Small intestine (tissue), 7 donors: ENCODE results near the gene SP4. TPM values are rescaled to one million over a fixed set of nuclear protein-coding genes. Genes with fewer than 3 reads are reported as not detected.

Experiments used
- DNase-seq, 2 donors: peaks; one replicate each; pipeline versions ENCODE4 v3.0.0 to v3.0.0-alpha.2; 2013
- FAIRE-seq: peaks from 2 replicates; lab custom pipeline; 2012; peaks lifted over from hg19 to GRCh38; lab: Jason Lieb, UNC
- H3K27ac ChIP-seq, 3 donors: one replicate each; pipeline ENCODE4 v1.5.1; 2013; ENCODE audit warnings: low read length in 2 of 3, mild to moderate bottlenecking in 2 of 3, control low read depth in 1 of 3, inconsistent platforms in 1 of 3, low read depth in 1 of 3, moderate library complexity in 1 of 3
- H3K27me3 ChIP-seq, 3 donors: one replicate each; pipeline ENCODE4 v1.6.1; 2013; ENCODE audit warnings: low read length in 3 of 3, inconsistent platforms in 1 of 3; ENCODE audit not compliant: control insufficient read depth in 3 of 3, insufficient read depth in 3 of 3
- H3K36me3 ChIP-seq, 3 donors: one replicate each; pipeline ENCODE4 v1.6.1; 2013; ENCODE audit warnings: low read length in 3 of 3, inconsistent platforms in 1 of 3, low read depth in 1 of 3, mild to moderate bottlenecking in 1 of 3, moderate library complexity in 1 of 3; ENCODE audit not compliant: control insufficient read depth in 3 of 3, insufficient read depth in 2 of 3
- H3K4me1 ChIP-seq, 3 donors: one replicate each; pipeline ENCODE4 v1.6.1; 2013; ENCODE audit warnings: low read length in 2 of 3, inconsistent platforms in 1 of 3, low read depth in 1 of 3, mild to moderate bottlenecking in 1 of 3, moderate library complexity in 1 of 3; ENCODE audit not compliant: control insufficient read depth in 3 of 3, insufficient read depth in 2 of 3
- H3K4me3 ChIP-seq, 3 donors: one replicate each; pipeline ENCODE4 v1.5.1; 2013; ENCODE audit warnings: low read length in 3 of 3, control low read depth in 1 of 3, inconsistent platforms in 1 of 3, low read depth in 1 of 3, mild to moderate bottlenecking in 1 of 3, moderate library complexity in 1 of 3
- H3K9me3 ChIP-seq, 2 donors: one replicate each; pipeline ENCODE4 v1.6.1; 2013; ENCODE audit warnings: low read depth in 1 of 2, low read length in 1 of 2; ENCODE audit not compliant: control insufficient read depth in 2 of 2, insufficient read depth in 1 of 2
- WGBS, 3 donors: extraction: QIAGEN DNeasy Blood & Tissue Kit; methylation state at CpG; one replicate each; pipeline ENCODE4 v1.1.7; 2013; 5-methylcytosine and 5-hydroxymethylcytosine counted together
- polyA plus RNA-seq, 4 donors: library from polyadenylated mRNA; stranded (reverse) in 3 of 4; unstranded in 1 of 4; fragments of 200-250 nt in 3 of 4; fragments of 120-200 nt in 1 of 4; gene quantifications; one replicate each; pipeline versions ENCODE4 v1.2.1 to v1.2.3, GENCODE V29; 2013
- donor health status: healthy with polysubstance abuse.
- donor health status: control.
- donor health status: control.
- donor health status: Bipolar disorder and iron deficiency.
- donor health status: healthy.

Gene SP4
- polyA plus RNA-seq, 4 donors: 0.45 to 5.3 (median 1.2) TPM

DNA sequence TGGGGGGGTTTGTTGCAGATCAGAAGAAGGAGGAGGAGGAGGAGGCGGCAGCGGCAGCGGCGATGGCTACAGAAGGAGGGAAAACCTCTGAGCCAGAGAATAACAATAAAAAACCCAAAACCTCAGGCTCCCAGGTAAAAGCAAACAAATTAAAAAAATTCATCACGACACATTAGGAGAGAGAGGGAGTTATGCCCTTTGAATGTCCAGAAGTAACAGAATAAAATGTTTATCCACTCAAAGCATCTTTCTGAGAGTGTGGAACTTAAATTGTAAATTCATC is 717 bp downstream of the SP4 start:
- Histone ChIP-seq H3K36me3 (no peaks in the 10 kb centered on the region), H3K27ac (peak overlapping the region in 2 of 3 donors; percentile 86 to 88), H3K27me3 (peaks cover 0 to 3% (median 0%) of the 10 kb centered on the region in 3 donors), H3K4me3 (peak overlapping the region; percentile 70 to 79 (median 72)), H3K4me1 (peaks cover 2 to 5% (median 3%) of the 10 kb centered on the region in 3 donors), H3K9me3 (no peaks in the 10 kb centered on the region)
- DNase-seq (no peak), FAIRE-seq (no peak)
- WGBS, 3 donors: 2 to 4% (median 3%) methylated on average over 5 of the region's 5 CpGs

DNA sequence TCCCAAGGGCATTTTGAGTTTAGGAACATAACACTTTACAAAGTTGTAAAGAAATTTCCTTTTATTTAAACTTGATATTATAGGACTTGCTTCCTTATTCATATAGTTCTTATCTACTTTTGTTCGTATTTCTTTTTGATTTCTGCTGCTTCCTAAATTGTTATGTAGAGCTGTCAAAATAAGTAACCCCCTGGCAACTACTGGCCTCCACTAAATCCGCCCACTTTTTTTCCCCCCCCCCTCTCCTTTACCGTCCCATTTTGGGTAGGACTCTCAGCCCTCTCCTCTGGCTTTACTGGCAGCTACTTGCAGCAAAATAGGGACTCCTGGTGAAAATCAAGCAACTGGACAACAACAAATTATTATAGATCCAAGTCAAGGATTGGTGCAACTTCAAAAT is 1.1 kb downstream of the SP4 start:
- H3K27ac ChIP-seq: no peak overlapping the region
- DNase-seq (no peak), FAIRE-seq (no peak)
- H3K4me3 ChIP-seq: peak overlapping the region in 1 of 3 donors; percentile 79
- peaks cover 0 to 3% (median 0%) of the 10 kb centered on the region in 3 donors for H3K27me3 ChIP-seq
- peaks cover 2 to 5% (median 3%) of the 10 kb centered on the region in 3 donors for H3K4me1 ChIP-seq
- H3K36me3 ChIP-seq: no peaks in the 10 kb centered on the region
- 49 to 53% (median 52%) methylated on average over 3 of the region's 3 CpGs for WGBS, 3 donors
- H3K9me3 ChIP-seq: no peaks in the 10 kb centered on the region

DNA sequence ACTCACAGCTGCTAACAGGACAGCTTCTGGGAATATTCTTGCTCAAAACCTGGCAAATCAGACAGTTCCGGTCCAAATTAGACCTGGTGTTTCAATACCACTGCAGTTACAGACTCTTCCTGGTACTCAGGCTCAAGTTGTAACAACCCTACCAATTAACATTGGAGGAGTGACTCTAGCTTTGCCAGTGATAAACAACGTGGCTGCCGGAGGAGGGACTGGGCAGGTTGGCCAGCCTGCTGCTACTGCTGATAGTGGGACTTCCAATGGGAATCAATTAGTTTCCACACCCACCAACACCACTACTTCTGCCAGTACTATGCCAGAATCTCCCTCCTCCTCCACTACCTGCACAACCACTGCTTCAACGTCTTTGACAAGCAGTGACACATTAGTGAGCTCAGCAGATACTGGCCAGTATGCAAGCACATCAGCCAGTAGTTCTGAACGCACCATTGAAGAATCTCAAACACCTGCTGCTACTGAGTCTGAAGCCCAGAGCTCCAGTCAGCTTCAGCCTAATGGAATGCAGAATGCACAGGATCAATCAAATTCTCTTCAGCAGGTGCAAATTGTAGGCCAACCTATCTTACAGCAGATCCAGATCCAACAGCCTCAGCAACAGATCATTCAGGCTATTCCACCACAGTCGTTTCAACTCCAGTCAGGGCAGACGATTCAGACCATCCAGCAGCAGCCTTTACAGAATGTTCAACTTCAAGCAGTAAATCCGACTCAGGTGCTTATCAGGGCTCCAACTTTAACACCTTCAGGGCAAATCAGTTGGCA is 2.1 kb downstream of the SP4 start:
- H3K27me3 ChIP-seq: no peaks in the 10 kb centered on the region
- no peak overlapping the region for H3K27ac ChIP-seq
- H3K4me1 ChIP-seq: peaks cover 2 to 5% (median 3%) of the 10 kb centered on the region in 3 donors
- no peaks in the 10 kb centered on the region for H3K36me3 ChIP-seq
- no peaks in the 10 kb centered on the region for H3K9me3 ChIP-seq
- 15 to 60% (median 28%) methylated on average over 8 of the region's 8 CpGs for whole genome bisulfite sequencing, 3 donors
- H3K4me3 ChIP-seq: no peak overlapping the region
- FAIRE-seq (no peak), DNase-seq (peak in 1 of 2 donors; percentile 48)

DNA sequence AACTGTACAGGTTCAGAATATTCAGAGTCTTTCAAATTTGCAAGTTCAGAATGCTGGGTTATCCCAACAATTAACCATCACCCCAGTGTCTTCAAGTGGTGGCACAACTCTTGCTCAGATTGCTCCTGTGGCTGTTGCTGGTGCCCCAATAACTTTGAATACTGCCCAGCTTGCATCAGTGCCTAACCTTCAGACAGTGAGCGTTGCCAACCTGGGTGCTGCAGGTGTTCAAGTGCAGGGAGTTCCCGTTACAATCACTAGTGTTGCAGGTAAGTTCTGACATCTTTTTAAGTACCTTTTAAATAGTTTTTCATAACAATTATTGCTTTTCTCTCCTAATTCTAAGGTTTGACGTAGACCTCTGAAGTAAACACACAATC is 2.7 kb downstream of the SP4 start:
- WGBS, 3 donors: 18 to 58% (median 43%) methylated on average over 3 of the region's 3 CpGs
- FAIRE-seq: no peak
- H3K27ac ChIP-seq: no peak overlapping the region

DNA sequence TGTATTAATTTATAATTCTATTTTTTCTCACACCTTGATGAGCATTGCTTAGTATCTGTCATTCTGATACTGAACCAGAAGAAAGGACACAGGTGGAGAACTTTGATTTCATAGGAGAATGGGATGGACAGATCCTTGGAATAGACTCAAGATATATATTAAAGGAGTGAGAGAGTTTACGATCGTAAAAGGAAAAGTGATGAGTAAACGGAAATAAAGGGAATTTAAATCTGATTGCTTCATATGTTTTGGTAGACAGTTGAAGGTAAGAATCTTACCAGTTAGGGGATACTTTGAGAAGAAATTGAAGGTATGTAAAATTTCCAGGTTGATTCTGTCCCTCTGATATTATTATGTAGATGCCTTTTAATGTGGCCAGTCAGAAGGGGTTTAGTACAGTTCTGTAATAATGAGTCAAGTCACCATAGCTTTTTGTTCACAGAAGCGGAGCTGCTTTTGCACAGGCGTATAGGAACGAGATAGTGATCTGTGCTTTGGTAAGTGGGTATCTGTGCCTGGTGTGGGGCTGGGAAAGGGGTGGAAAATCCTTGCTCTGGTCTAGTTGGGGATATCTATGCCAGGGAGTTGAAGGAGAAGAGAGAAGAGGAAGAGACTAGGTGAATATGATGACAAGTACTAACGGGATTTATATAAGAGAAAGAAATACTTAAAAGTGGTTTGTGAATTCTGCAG is 15.4 kb downstream of the SP4 start:
- H3K4me3 ChIP-seq: no peak overlapping the region
- DNase-seq (no peak), FAIRE-seq (no peak)
- 94 to 97% (median 94%) methylated on average over 7 of the region's 7 CpGs for WGBS, 3 donors
- H3K27me3 ChIP-seq: no peaks in the 10 kb centered on the region
- no peaks in the 10 kb centered on the region for H3K9me3 ChIP-seq
- no peaks in the 10 kb centered on the region for H3K4me1 ChIP-seq
- H3K27ac ChIP-seq: no peak overlapping the region
- peaks cover 0 to 2% (median 2%) of the 10 kb centered on the region in 3 donors for H3K36me3 ChIP-seq

More for the DNA sequence above, 2.7 kb downstream of the SP4 start:
- H3K27me3 ChIP-seq: no peaks in the 10 kb centered on the region
- peak in 1 of 2 donors; percentile 17 for DNase-seq
- H3K4me1 ChIP-seq: peaks cover 2 to 5% (median 3%) of the 10 kb centered on the region in 3 donors
- no peaks in the 10 kb centered on the region for H3K9me3 ChIP-seq
- H3K4me3 ChIP-seq: no peak overlapping the region
- H3K36me3 ChIP-seq: no peaks in the 10 kb centered on the region

DNA sequence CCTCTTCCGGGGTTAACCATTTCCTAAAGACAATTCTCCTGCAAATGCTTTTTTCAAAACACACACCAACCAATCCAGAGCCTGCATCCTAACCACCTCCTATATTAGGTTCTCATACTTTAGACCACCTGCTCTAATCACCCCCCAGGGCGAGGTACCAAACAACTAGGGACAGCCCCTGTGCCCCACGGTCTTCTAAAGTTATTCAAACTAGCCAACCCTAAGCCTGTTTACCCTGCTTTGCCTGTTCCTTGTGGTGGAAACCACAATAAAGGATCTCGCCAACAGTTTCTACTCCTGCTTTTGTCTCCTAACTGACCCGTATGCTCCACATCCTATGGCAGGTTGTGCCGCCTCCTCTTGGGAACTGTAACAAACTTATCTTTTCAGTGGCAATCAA is 21.1 kb downstream of the SP4 start:
- FAIRE-seq: no peak
- Histone ChIP-seq H3K27ac (no peak overlapping the region), H3K27me3 (no peaks in the 10 kb centered on the region), H3K36me3 (peaks cover 0 to 3% (median 2%) of the 10 kb centered on the region in 3 donors), H3K4me3 (no peak overlapping the region), H3K4me1 (no peaks in the 10 kb centered on the region), H3K9me3 (peaks cover 0 to 22% of the 10 kb centered on the region in 2 donors)
- WGBS, 3 donors: 80 to 94% (median 92%) methylated on average over 6 of the region's 6 CpGs
- no peak for DNase-seq

DNA sequence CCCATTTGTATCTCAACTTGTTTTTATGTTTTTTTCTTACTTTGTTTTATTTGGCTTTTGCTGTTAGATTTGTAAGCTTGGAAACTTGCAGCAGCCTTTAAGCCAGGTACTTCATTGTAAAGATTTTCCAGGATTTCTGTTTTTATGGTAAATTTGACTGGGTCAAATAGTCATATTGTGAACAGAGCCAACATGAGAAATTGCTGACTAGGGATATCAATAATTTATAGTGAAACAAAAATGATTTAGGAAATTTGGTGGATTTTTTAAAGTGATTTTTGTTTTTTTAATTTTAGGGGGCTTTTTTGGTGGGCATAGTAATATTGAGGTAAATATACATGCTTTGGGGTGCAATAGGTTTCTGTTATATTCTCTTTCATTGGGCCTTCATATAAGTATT is 22.2 kb downstream of the SP4 start:
- peaks cover 0 to 3% (median 2%) of the 10 kb centered on the region in 3 donors for H3K36me3 ChIP-seq
- no peaks in the 10 kb centered on the region for H3K27me3 ChIP-seq
- peaks cover 0 to 27% of the 10 kb centered on the region in 2 donors for H3K9me3 ChIP-seq
- no peak overlapping the region for H3K4me3 ChIP-seq
- no peak for FAIRE-seq
- no peak overlapping the region for H3K27ac ChIP-seq
- no peaks in the 10 kb centered on the region for H3K4me1 ChIP-seq
- DNase-seq: no peak

DNA sequence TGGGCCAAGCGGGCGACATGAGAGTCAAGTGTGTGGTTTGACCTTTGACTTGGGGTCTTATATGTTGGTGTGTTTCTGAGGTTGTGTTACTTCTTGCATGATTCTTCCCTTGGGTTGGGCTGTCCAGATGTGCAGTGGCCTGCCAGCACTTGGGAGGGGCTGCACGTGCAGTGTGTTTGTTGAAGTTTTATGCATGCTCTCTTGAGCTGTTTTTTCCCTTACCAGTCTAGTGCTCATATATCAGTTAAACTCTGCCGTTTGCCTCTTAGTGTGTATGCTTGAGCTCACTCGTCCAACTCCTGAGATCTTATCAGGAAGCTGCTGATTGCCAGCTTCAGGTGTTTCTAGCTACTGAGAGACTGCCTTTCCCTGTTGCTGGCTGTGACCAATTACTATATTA is 23.1 kb downstream of the SP4 start:
- 63 to 79% (median 76%) methylated on average over 5 of the region's 5 CpGs for WGBS, 3 donors
- no peak overlapping the region for H3K4me3 ChIP-seq
- DNase-seq: no peak
- no peak for FAIRE-seq
- peaks cover 0 to 4% (median 1%) of the 10 kb centered on the region in 3 donors for H3K36me3 ChIP-seq
- no peak overlapping the region for H3K27ac ChIP-seq
- H3K4me1 ChIP-seq: no peaks in the 10 kb centered on the region
- no peaks in the 10 kb centered on the region for H3K27me3 ChIP-seq
- H3K9me3 ChIP-seq: peaks cover 0 to 27% of the 10 kb centered on the region in 2 donors
